ENCODE measurements around the gene GM2A.
"Not testable (repeated sequence)": the region's sequence is repeated elsewhere in the genome, so short reads cannot be mapped to it uniquely, and the experiment has no call there.

Gene GM2A

GRCh38 chr5:151237685-151238084, 15.3 kb upstream of the GM2A start:
- TF ChIP-seq FOXK2 (IDR thresholded peaks at IDR 0.05) (no peak), TARDBP (IDR thresholded peaks at IDR 0.05) (no peak), ZNF384 (IDR thresholded peaks at IDR 0.05) (no peak), LEF1 (IDR thresholded peaks at IDR 0.05; ENCODE audit: borderline replicate concordance) (no peak), ARNT (IDR thresholded peaks at IDR 0.05) (no peak), FOXA1 (IDR thresholded peaks at IDR 0.05) (no peak)
- TF ChIP-seq, protein P1, sequence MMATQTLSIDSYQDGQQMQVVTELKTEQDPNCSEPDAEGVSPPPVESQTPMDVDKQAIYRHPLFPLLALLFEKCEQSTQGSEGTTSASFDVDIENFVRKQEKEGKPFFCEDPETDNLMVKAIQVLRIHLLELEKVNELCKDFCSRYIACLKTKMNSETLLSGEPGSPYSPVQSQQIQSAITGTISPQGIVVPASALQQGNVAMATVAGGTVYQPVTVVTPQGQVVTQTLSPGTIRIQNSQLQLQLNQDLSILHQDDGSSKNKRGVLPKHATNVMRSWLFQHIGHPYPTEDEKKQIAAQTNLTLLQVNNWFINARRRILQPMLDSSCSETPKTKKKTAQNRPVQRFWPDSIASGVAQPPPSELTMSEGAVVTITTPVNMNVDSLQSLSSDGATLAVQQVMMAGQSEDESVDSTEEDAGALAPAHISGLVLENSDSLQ (IDR thresholded peaks at IDR 0.05): no peak
- ChIA-PET CTCF (interaction anchor here (0.8 to 3.2 kb wide), 5 partner anchors 9 to 436 kb away, joined by 4 to 26 read pairs (median 5); no protein-coding TSS in a partner anchor), POLR2A (no interaction called here)
- no peak for DNase-seq (ENCODE audit: extremely low spot score)

GRCh38 chr5:151238303-151238741, 14.7 kb upstream of the GM2A start:
- ChIA-PET POLR2A (interaction anchor here (0.9 kb wide), 1 partner anchor 112 kb away, joined by 3 read pairs; no protein-coding TSS in a partner anchor), CTCF (interaction anchor here (0.5 to 3.2 kb wide), 15 partner anchors 8 to 598 kb away, joined by 3 to 26 read pairs (median 4); partner anchors contain the start of genes CCDC69 and SYNPO)
- TF ChIP-seq FOXA1 (IDR thresholded peaks at IDR 0.05): no peak
- no peak for TF ChIP-seq SUZ12 (IDR thresholded peaks at IDR 0.05)
- TF ChIP-seq HDGF (IDR thresholded peaks at IDR 0.05; ENCODE audit: borderline replicate concordance): no peak
- no peak for TF ChIP-seq ELF4 (IDR thresholded peaks at IDR 0.05)
- no peak for TF ChIP-seq L3MBTL2 (conservative IDR thresholded peaks at IDR 0.05)
- TF ChIP-seq NFRKB (IDR thresholded peaks at IDR 0.05): no peak
- TF ChIP-seq FOXM1 (IDR thresholded peaks at IDR 0.05; ENCODE audit: borderline replicate concordance): no peak
- TF ChIP-seq BHLHE40 (IDR thresholded peaks at IDR 0.05; ENCODE audit: borderline replicate concordance): no peak
- no peak for TF ChIP-seq FOXK2 (IDR thresholded peaks at IDR 0.05)
- TF ChIP-seq, protein P1 (IDR thresholded peaks at IDR 0.05): no peak
- no peak for TF ChIP-seq SP1 (IDR thresholded peaks at IDR 0.05)
- no peak for TF ChIP-seq CTBP1 (IDR thresholded peaks at IDR 0.05; ENCODE audit: borderline replicate concordance)
- no peak for TF ChIP-seq ARNT (IDR thresholded peaks at IDR 0.05)
- no peak for TF ChIP-seq TARDBP (IDR thresholded peaks at IDR 0.05)
- TF ChIP-seq ZNF384 (IDR thresholded peaks at IDR 0.05): no peak
- TF ChIP-seq LEF1 (IDR thresholded peaks at IDR 0.05; ENCODE audit: borderline replicate concordance): no peak
- no peak for DNase-seq (ENCODE audit: extremely low spot score)

GRCh38 chr5:151239237-151239861, 13.6 kb upstream of the GM2A start:
- no peak for TF ChIP-seq FOXA1 (IDR thresholded peaks at IDR 0.05)
- TF ChIP-seq ELF4 (IDR thresholded peaks at IDR 0.05): no peak
- no peak for TF ChIP-seq BHLHE40 (IDR thresholded peaks at IDR 0.05; ENCODE audit: borderline replicate concordance)
- TF ChIP-seq ZNF384 (IDR thresholded peaks at IDR 0.05): no peak
- TF ChIP-seq SP1 (IDR thresholded peaks at IDR 0.05): no peak
- ChIA-PET CTCF (interaction anchor here (0.6 to 3.2 kb wide), 11 partner anchors 9 to 192 kb away, joined by 3 to 26 read pairs (median 4); partner anchors contain the start of genes CCDC69 and TNIP1), POLR2A (interaction anchor here (0.9 kb wide), 1 partner anchor 113 kb away, joined by 3 read pairs; no protein-coding TSS in a partner anchor)
- peak; percentile 76 for DNase-seq (ENCODE audit: extremely low spot score)

GRCh38 chr5:151240268-151240835, 12.6 kb upstream of the GM2A start:
- ChIA-PET CTCF (interaction anchor here (0.6 to 3.2 kb wide), 7 partner anchors 10 to 543 kb away, joined by 3 to 26 read pairs (median 5); partner anchors contain the start of gene GM2A), POLR2A (interaction anchor here (2.7 kb wide), 1 partner anchor 13 kb away, joined by 8 read pairs; the partner anchor contains the start of gene GM2A)
- not testable (repeated sequence) for DNase-seq (ENCODE audit: extremely low spot score)

- TF ChIP-seq, protein P1 (IDR thresholded peaks at IDR 0.05): no peak
- no peak for TF ChIP-seq HDGF (IDR thresholded peaks at IDR 0.05; ENCODE audit: borderline replicate concordance)
- TF ChIP-seq ZNF384 (IDR thresholded peaks at IDR 0.05): no peak
- no peak for TF ChIP-seq TARDBP (IDR thresholded peaks at IDR 0.05)
- TF ChIP-seq FOXM1 (IDR thresholded peaks at IDR 0.05; ENCODE audit: borderline replicate concordance): no peak
- TF ChIP-seq LEF1 (IDR thresholded peaks at IDR 0.05; ENCODE audit: borderline replicate concordance): no peak
- TF ChIP-seq ELF4 (IDR thresholded peaks at IDR 0.05): no peak
- no peak for TF ChIP-seq SP1 (IDR thresholded peaks at IDR 0.05)
- no peak for TF ChIP-seq BHLHE40 (IDR thresholded peaks at IDR 0.05; ENCODE audit: borderline replicate concordance)
- no peak for TF ChIP-seq FOXA1 (IDR thresholded peaks at IDR 0.05)
- TF ChIP-seq SUZ12 (IDR thresholded peaks at IDR 0.05): no peak
- no peak for TF ChIP-seq ARNT (IDR thresholded peaks at IDR 0.05)
- TF ChIP-seq NFRKB (IDR thresholded peaks at IDR 0.05): no peak
- DNase-seq (ENCODE audit: extremely low spot score): no peak
- POLR2A ChIA-PET: interaction anchor here (2.7 kb wide), 1 partner anchor 12 kb away, joined by 8 read pairs; the partner anchor contains the start of gene GM2A
- CTCF ChIA-PET: interaction anchor here (0.6 to 1.6 kb wide), 9 partner anchors 10 to 526 kb away, joined by 3 to 6 read pairs (median 4); partner anchors contain the start of gene GM2A
Observed at GRCh38 chr5:151240924-151241635, 11.9 kb upstream of the GM2A start.

- TF ChIP-seq FOXM1 (IDR thresholded peaks at IDR 0.05; ENCODE audit: borderline replicate concordance): no peak
- TF ChIP-seq LEF1 (IDR thresholded peaks at IDR 0.05; ENCODE audit: borderline replicate concordance): no peak
- TF ChIP-seq CTBP1 (IDR thresholded peaks at IDR 0.05; ENCODE audit: borderline replicate concordance): no peak
- TF ChIP-seq BHLHE40 (IDR thresholded peaks at IDR 0.05; ENCODE audit: borderline replicate concordance): no peak
- no peak for TF ChIP-seq TARDBP (IDR thresholded peaks at IDR 0.05)
- no peak for TF ChIP-seq FOXA1 (IDR thresholded peaks at IDR 0.05)
- TF ChIP-seq ZNF384 (IDR thresholded peaks at IDR 0.05): no peak
- TF ChIP-seq NFRKB (IDR thresholded peaks at IDR 0.05): no peak
- TF ChIP-seq SP1 (IDR thresholded peaks at IDR 0.05): no peak
- TF ChIP-seq L3MBTL2 (conservative IDR thresholded peaks at IDR 0.05): no peak
- no peak for TF ChIP-seq SUZ12 (IDR thresholded peaks at IDR 0.05)
- TF ChIP-seq ARNT (IDR thresholded peaks at IDR 0.05): no peak
- TF ChIP-seq, protein P1 (IDR thresholded peaks at IDR 0.05): no peak
- no peak for TF ChIP-seq ELF4 (IDR thresholded peaks at IDR 0.05)
- ChIA-PET POLR2A (interaction anchor here (2.7 kb wide), 1 partner anchor 10 kb away, joined by 8 read pairs; the partner anchor contains the start of gene GM2A), CTCF (no interaction called here)
- no peak for DNase-seq (ENCODE audit: extremely low spot score)
Observed at GRCh38 chr5:151243127-151243526, 9.9 kb upstream of the GM2A start.

All from HEK293T (cell line).